AG04449 (cell line): ENCODE results near the gene VSNL1.

Experiments used
- CTCF ChIA-PET: fragments of 350-600 bp; formaldehyde crosslinking; extraction: SDS; loops from one replicate; lab custom pipeline; 2021; ENCODE audit warnings: antibody characterized with exemption; lab: Yijun Ruan, JAX
- POLR2A ChIA-PET: fragments of 400-600, 350-600 bp; formaldehyde crosslinking; extraction: SDS; loops from one replicate; lab custom pipeline; 2020; ENCODE audit warnings: antibody characterized with exemption, inconsistent platforms; lab: Yijun Ruan, JAX
- DNase-seq: peaks from one replicate; pipeline ENCODE4 v3.0.0-alpha.2; 2010; ENCODE audit warnings: low read depth, low spot score
- H3K4me3 ChIP-seq: 2 replicates; pipeline ENCODE4 v1.5.1; 2011; ENCODE audit warnings: low read depth, mild to moderate bottlenecking, control low read depth, low read length
- TF ChIP-seq, protein P1 (sequence below): IDR thresholded peaks from one replicate; pipeline ENCODE4 v1.5.1; 2011; ENCODE audit warnings: mild to moderate bottlenecking, moderate library complexity, low read length, control low read depth, inconsistent platforms; ENCODE audit not compliant: insufficient read depth; ENCODE audit errors: missing control alignments

The VSNL1 gene

DNA sequence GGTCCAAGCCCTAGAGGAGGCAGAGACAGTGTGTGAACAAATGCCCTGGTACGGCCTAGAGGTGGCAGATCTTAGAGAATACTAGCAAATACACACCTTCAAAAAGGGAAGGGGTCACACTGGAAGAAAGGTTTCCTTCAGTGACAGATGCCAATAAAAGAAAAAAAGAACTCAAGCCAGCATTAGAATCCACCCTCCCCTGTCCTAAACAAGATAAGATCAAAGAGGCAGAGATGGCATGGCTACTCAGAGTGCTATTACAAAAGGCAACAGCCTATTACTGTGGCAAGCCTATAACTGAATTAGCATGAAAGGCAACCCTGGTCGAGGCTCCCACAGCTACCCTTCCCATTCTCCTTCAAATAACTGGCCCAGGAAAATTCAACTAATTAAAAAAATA, 143.5 kb downstream of the VSNL1 start:
- DNase-seq: no peak
- CTCF ChIA-PET: no interaction called here
- TF ChIP-seq, protein P1, sequence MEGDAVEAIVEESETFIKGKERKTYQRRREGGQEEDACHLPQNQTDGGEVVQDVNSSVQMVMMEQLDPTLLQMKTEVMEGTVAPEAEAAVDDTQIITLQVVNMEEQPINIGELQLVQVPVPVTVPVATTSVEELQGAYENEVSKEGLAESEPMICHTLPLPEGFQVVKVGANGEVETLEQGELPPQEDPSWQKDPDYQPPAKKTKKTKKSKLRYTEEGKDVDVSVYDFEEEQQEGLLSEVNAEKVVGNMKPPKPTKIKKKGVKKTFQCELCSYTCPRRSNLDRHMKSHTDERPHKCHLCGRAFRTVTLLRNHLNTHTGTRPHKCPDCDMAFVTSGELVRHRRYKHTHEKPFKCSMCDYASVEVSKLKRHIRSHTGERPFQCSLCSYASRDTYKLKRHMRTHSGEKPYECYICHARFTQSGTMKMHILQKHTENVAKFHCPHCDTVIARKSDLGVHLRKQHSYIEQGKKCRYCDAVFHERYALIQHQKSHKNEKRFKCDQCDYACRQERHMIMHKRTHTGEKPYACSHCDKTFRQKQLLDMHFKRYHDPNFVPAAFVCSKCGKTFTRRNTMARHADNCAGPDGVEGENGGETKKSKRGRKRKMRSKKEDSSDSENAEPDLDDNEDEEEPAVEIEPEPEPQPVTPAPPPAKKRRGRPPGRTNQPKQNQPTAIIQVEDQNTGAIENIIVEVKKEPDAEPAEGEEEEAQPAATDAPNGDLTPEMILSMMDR: no peak
- no peak overlapping the region for H3K4me3 ChIP-seq
- POLR2A ChIA-PET: no interaction called here

DNA sequence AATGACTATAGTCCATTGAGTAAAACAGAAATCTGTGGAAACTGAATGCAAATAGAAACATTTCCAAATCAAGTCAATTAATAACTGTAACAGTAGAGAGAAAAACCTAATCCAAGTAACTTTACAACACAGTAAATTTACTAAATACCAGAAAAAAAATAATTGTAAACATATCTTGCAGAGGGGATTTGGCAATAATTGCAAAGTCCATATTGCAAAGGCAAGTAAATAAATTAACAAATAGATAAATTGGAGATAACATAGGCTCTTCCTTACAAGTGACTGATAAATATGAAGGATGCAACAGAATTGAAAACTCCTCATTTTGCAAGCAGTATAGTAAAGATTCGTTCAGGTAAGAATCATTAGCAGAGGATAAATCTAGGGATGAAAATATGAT, 148.1 kb downstream of the VSNL1 start:
- H3K4me3 ChIP-seq: no peak overlapping the region
- no peak for DNase-seq
- TF ChIP-seq, protein P1: no peak
- POLR2A ChIA-PET: no interaction called here
- CTCF ChIA-PET: no interaction called here

DNA sequence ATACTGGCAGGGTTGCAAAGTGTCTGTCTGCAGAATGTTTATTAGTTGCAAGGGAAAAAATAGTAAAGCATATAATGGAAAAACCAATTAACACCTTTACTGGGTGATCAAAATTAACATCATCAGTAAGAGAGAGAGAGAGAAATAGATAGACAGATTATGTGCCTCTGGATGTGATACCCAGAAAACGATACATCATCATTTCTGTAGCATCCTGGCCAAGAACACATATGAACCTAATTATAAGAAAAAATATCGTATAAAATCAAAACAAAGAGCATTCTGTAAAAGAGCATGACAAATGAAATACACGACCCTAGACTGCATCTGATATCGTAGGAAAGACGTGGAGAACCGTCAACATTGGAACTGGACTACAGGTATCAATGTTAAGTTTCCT, 148.5 kb downstream of the VSNL1 start:
- TF ChIP-seq, protein P1: no peak
- no peak for DNase-seq
- POLR2A ChIA-PET: no interaction called here
- CTCF ChIA-PET: no interaction called here
- no peak overlapping the region for H3K4me3 ChIP-seq

DNA sequence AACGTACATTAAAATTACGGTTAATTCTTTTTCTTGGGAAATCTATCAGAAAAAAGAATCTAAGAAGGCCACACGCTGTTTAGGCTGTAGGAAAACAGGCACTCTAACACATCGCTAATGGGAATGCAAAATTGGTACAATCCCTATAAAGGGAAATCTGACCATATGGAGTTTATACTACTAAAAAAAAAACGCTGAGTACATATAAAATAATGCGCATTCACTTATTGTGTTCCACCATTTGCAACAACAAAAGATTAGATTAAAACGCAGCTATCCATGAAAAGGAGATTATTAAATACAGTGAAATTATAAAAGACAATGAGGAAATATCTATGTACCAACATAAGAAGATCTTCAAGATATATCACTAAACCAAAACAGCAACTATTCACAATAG, 150.3 kb downstream of the VSNL1 start:
- TF ChIP-seq, protein P1: no peak
- ChIA-PET POLR2A (no interaction called here), CTCF (interaction anchor here (0.9 to 1.2 kb wide), 2 partner anchors 9 to 29 kb away, joined by 3 to 4 read pairs; no protein-coding TSS in a partner anchor)
- no peak overlapping the region for H3K4me3 ChIP-seq
- no peak for DNase-seq
